Amygdala (tissue), 56 donors: Measurements from ENCODE around the gene CCDC187.
A peak's percentile ranks its signal among the peaks of the same experiment; 100 is the strongest.
"Not testable (repeated sequence)": the region's sequence is repeated elsewhere in the genome, so short reads cannot be mapped to it uniquely, and the experiment has no call there.

Source experiments
- DNase-seq, 56 donors: peaks; one replicate each; lab custom pipeline; 2025; lab: John Stamatoyannopoulos, UW

The CCDC187 gene

DNA sequence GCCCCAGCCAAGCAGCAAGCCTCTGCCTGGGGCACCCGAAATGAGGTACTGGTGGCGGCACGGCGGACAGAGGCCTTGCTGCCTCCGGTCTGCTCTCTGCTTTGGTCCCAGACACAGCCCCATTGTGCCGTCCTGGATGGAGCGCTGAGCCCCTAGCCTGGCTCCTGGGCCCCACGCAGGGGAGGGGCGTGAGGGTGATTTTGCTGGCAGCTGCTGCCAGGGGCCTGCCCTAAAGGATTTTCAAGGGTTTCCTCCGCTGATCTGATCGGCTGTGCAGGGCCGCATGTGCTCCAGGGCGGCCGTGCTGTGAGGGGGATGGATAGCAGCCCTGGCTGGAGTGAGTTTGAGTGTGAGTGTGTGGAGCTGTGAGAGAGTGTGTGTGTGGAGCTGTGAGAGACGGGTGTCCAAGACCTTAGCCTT, 24.7 kb upstream of the CCDC187 start:
- peak in 27 of 56 donors; percentile 13 to 59 (median 35) for DNase-seq

DNA sequence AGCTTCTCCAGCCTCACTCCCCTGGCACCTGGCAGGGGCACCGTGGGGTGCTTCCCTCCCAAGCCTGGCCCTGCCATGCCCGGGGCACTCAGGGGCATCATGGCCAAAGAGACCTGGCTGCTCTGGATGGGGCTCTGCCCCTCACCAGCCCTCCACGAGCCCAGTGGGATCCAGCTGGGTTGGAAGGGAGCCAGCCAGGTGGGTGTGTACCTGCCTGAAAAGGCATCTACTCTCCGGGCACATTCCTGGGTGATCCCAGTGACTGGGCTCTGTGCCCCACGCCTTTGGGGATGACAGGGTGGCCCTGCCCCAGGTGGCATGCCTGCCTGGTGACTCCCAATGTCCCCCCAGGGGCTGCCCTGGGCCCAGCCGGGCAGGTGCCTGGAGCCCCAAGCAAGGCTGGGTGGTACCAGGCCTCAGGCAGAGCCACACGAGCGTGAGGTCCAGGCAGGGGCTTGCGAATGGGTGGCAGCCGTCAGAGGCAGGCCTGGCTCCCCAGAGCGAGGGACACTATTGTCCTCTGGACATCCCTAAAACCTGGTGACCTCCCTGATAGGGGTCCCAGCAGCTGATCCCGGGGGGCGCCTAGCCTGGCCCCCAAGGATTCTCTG, 24.2 kb upstream of the CCDC187 start:
- peak in 1 of 56 donors; percentile 64 for DNase-seq

DNA sequence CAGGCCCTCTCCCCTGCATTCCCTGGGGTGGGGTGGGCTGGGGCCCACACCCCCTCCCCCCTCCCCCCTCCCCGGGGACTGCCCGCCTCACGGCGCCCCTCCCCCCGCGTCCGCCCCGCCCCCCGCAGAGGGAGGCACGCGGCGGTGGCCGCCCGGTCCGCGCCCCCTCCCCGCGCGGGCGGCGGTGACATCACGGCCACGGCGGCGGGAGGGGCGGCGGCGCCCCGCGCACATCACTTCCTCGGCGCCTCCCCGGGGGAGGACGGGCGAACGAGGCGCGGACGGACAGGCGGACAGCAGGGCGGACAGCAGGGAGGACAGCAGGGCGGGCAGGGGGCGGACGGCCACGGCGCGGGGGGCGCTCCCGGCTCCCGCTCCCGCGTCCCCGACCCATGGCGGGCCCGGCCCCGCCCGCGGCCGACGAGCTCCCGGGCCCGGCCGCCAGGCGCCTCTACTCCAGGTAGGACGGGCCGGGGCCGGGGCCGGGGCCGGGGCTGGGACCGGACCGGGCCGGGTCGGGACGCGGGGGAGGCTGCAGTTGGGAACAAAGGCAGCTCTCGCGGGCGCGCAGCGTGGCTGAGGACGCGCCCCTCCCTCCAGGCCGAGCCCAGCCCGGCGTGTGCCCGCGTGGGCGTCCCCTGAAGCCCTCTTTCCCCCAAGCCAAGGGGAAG, 23.5 kb upstream of the CCDC187 start, which contains the start of gene GPSM1:
TSS of gene GPSM1 (plus strand) at position 236 of the 671 bp plus-strand sequence. CDS start at position 393, 157 bp downstream.
- DNase-seq = peak in 30 of 56 donors; percentile 6 to 78 (median 39)

GRCh38 chr9:136326761-136327303, 22.9 kb upstream of the CCDC187 start:
- DNase-seq = no peak

- DNase-seq = peak in 15 of 56 donors; percentile 8 to 55 (median 35)
Observed at GRCh38 chr9:136326061-136326760, 22.3 kb upstream of the CCDC187 start.

GRCh38 chr9:136325358-136325757, 21.5 kb upstream of the CCDC187 start:
- no peak for DNase-seq

GRCh38 chr9:136324501-136325300, 20.8 kb upstream of the CCDC187 start:
- DNase-seq = no peak

GRCh38 chr9:136323371-136323789, 19.5 kb upstream of the CCDC187 start:
- no peak for DNase-seq

DNA sequence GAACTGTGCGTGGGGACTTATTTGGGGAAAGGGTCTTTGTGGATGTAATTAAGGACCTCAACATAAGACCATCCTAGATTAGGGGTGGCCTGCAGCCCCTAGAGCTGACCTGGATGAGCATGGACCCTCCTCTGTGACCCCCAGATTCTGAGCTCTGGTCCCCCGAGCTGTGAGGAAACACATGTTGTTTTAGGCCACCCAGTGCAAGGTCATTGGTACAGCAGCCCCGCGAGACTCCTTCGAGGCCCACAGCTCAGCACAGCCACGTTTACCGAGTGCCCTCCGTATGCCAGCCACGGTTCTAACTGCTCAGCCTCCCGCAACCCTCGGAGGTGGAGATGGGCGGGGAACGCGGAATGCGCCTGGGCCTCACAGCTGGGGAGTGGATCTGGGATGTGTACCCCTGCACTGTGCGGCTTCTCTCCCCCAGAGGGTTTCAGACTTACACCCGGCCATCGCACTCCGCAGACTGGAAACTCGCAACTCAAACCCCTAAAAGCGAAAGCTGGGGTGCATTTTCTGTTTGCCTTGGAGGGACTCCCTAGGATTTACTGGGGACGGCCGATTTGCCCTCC, 18.9 kb upstream of the CCDC187 start:
- no peak for DNase-seq

- DNase-seq = no peak
Observed at GRCh38 chr9:136321561-136321960, 17.7 kb upstream of the CCDC187 start.

DNA sequence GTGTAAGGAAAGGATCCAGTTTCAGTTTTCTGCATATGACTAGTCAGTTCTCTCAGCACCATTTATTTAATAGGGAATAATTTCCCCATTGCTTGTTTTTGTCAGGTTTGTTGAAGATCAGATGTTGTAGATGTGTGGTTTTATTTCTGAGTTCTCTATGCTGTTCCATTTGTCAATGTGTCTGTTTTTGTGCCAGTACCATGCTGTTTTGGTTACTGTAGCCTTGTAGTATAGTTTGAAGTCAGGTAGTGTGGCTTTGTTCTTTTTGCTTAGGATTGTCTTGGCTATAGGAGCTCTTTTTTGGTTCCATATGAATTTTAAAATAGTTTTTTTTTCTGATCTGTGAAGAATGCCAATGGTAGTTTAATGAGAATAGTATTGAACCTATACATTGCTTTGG, 17.1 kb upstream of the CCDC187 start:
- DNase-seq = not testable (repeated sequence)

GRCh38 chr9:136319955-136320354, 16.1 kb upstream of the CCDC187 start:
- DNase-seq = not testable (repeated sequence)

- not testable (repeated sequence) for DNase-seq
Observed at GRCh38 chr9:136319244-136319643, 15.3 kb upstream of the CCDC187 start.

DNA sequence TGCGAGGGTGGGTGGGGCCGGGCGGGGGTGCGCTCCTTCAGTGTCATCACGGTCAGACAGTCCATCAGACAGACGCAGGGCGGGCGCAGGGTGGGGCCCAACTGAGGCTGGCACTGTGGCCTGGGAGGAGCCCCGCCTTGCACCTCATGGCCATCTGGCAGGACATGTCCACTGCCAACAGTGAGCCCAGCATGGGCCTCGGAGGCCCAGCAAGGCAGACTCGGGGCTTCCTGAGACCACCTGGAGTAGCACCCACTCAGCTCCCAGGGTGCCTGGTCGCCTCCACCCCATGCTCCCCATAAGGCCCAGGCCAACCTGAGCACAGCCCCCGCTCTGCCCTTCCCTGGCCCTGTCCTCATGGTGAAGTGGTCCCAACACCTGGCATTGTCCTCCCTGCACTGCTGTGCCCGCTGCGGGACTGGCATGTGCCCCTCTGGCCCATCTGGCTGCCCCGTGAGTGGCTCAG, 14.9 kb upstream of the CCDC187 start:
- DNase-seq = no peak

GRCh38 chr9:136318111-136318775, 14.3 kb upstream of the CCDC187 start:
- no peak for DNase-seq

DNA sequence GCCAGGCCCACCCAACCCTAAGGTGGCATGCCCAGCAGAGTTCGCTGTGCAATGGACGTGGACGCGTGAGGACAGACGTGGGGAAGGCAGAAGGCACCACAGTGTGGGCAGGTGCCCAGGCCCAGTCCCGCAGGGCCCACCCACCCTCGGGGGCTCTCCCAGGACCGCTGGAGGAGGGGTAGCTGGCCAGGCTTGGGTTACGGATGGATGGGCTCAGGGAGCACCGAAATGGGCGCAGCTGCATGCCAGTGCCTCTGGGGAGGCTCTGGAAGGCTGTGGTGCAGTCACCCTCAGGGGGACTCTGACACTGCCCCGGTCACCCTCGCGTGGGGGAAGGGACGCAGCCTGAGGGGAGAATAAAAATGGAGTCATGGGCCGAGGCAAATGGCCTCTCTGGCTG, 13.8 kb upstream of the CCDC187 start:
- DNase-seq = no peak

DNA sequence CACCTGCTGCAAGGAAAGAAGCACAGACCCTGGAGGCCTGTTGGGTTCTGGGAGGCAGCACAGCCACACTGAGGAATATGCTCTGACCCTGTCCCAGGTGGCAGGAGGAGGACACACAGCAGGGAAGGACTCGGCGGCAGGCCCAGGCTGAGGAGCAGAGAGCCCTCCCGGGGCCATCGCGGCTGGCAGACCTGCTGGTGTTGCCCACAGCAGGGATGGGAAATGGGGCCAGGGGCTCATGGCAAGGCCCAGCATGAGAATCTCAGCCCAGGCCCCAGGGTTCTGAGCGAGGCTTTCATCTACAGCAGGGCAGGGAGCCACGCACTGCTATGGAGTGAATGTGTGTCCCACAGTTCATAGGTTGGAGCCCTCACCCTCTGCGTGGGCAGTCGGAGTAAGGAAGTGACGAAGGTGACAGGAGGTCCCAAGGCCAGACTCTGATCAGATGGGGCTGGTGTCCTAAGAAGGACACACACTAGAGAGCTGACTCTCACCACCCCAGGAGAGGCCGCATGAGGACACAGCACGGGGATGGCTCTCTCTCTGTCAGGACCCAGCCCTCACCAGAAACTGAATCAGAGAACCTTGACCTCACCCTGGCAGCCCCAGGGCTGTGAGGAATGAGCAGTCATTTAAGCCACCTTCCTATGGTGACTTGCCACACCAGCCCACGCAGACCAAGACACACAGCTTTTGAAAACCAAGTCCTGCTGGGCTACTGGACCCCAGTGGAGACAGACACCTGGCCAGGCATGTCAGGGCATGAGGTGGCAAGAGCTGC, 13.2 kb upstream of the CCDC187 start:
- DNase-seq = no peak

DNA sequence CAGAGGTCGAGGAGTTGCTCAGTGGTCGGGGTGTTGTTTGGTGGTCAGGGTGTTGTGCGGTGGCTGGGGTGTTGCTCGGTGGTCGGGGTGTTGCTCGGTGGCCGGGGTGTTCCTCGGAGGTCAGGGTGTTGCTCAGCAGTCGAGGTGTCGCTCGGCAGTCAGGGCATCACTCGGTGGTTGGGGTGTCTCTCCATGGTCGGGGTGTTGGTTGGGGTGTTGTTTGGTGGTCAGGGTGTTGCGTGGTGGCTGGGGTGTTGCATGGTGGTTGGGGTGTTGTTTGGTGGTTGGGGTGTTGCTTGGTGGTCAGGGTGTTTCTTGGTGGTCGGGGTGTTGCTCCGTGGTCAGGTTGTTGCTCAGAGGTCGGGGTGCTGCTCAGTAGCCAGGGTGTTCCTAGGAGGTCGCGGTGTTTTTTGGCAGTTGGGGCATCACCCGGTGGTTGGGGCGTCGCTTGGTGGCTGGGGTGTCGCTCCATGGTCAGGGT, 12.4 kb upstream of the CCDC187 start:
- DNase-seq = peak in 1 of 56 donors; percentile 23
